Panc1 (cell line): ENCODE measurements around the gene FMNL3. TPM values are rescaled to one million over a fixed set of nuclear protein-coding genes. Genes with fewer than 3 reads are reported as not detected.

ENCODE experiments used
- total RNA-seq: library from RNA; stranded (reverse); gene quantifications from one replicate; pipeline ENCODE4 v1.2.1, GENCODE V29; 2021; ENCODE audit not compliant: unreplicated experiment

Gene FMNL3
- total RNA-seq, 1 experiment from 2014 or later, result 25.7 TPM

Other genes with a start within 250 kb of the FMNL3 start
- gene KCNH3, start 168.4 kb downstream of the FMNL3 start, total RNA-seq, result 0.64 TPM
- 88.6 TPM for gene MCRS1, start 139.3 kb downstream of the FMNL3 start, total RNA-seq
- gene FAM186B, start 101.8 kb downstream of the FMNL3 start, total RNA-seq, result 0.13 TPM
- 26.3 TPM for gene PRPF40B, start 83.8 kb downstream of the FMNL3 start, total RNA-seq
- gene TMBIM6, start 34.2 kb upstream of the FMNL3 start, total RNA-seq, result 525 TPM
- 17.3 TPM for gene NCKAP5L, start 121.0 kb upstream of the FMNL3 start, total RNA-seq
- gene BCDIN3D, start 135.7 kb upstream of the FMNL3 start, total RNA-seq, result 4.8 TPM
- gene FAIM2, start 196.5 kb upstream of the FMNL3 start, total RNA-seq, result 0.49 TPM
- 0.36 TPM for gene AQP2, start 243.3 kb upstream of the FMNL3 start, total RNA-seq